Astrocyte of the cerebellum (primary cell): Measurements from ENCODE around the gene FAM193A.

Experiments used
- DNase-seq: peaks from one replicate; pipeline ENCODE4 v3.0.0-alpha.2; 2011; ENCODE audit warnings: low read depth
- H3K4me3 ChIP-seq: 2 replicates; pipeline ENCODE4 v1.5.1; 2011; ENCODE audit warnings: mild to moderate bottlenecking, low read depth, low read length, moderate library complexity
- CTCF ChIP-seq: IDR thresholded peaks from 2 replicates; pipeline ENCODE4 v1.5.1; 2012; ENCODE audit warnings: low read length, low read depth, moderate library complexity, mild to moderate bottlenecking; ENCODE audit errors: missing control alignments
- in situ Hi-C: cut with HindIII; loops from 2 replicates; pipeline ENCODE4 v1.10.0; 2017; ENCODE audit warnings: low sequenced_read_pairs

The FAM193A gene

GRCh38 chr4:2685541-2685940 is 149.1 kb downstream of the FAM193A start:
- in situ Hi-C loops = no loop called here
- H3K4me3 ChIP-seq = no peak overlapping the region

DNA sequence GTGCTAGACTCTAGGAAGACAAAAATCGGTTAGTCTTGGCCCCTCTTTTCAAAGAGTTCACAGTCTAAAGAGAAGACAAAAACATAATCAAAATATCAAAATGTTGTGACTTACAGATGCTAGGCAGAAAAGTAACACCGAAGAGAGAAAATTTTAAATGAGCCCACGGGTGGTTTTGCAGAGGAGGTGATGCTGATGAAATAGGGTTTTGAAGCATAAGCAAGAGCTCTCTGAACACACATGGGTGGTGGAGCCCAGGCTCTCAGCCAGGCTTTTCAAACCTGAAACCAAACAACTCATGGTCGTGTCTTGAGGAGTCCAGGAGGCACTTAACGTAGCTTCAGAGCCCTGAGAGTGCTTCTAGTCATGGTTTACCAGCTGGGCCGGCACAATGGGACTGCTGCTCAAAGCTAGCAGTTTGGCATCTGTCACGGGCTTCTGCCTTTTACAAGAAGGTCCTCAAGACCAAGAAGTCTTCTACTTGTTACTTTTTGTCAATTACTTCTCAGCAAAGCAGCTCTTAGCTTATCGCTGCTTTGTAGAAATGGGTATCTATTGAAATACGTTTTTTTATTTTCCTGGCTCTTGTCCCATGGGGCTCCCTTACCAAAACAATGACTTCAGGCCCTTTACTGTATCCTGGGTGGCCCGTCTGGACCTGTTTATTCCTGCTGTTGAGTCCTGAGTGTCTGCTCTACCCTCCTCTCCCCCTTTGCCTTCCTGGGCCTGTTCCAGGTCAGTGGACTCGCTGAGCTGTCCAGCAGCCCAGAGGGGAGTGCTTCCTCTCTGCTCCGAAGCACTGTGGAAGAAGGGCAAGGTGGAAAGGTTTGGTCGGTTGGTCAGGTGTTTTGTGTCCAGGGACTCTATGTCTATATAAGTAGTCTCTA is 150.2 kb downstream of the FAM193A start:
- no peak for TF ChIP-seq CTCF
- in situ Hi-C loops = no loop called here
- H3K4me3 ChIP-seq = no peak overlapping the region
- no peak for DNase-seq

More at GRCh38 chr4:2685541-2685940, 149.1 kb downstream of the FAM193A start:
- no peak for TF ChIP-seq CTCF
- DNase-seq = no peak

DNA sequence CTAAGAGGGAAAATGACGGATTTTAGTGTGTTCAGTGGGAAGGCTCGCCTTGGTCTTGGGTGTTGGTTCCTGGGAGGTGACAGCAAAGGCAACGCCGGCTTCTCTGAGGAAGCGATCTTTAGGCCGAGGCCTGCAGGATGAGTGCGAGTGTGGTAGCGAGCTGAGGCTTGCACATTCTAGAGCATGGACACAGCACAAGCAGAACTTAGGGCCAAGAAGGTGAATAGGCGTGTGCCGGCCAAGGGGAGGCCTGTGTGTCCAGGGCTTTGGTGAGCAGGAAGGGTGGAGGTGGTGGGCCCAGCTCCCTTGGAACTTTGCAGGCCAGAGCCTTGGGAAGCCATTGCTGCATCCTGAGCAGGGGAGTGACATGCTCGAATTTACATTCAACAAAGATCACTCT is 151.8 kb downstream of the FAM193A start:
- no peak for TF ChIP-seq CTCF

DNA sequence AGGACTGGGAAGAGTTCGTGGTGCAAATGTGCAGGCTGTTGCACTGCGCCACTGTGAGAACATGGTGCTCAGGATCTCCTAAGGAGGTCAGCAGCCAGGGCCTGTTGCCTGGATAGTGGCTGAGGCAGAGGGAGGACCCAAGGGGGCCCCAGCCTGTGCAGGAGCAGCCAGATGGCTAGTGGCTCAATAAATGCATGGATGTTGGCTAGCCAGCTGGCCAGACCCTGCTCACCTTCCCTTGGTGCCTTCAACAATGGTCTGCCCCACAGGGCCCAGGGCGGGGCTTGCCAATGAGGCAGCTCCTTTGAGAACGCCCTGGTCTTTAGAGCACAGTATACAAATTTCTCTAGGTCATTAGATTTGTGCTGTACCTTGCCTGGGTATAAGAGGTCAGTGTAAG is 152.2 kb downstream of the FAM193A start:
- no peak for DNase-seq
- in situ Hi-C loops = no loop called here
- no peak for TF ChIP-seq CTCF
- H3K4me3 ChIP-seq = no peak overlapping the region

More for the DNA sequence above, 151.8 kb downstream of the FAM193A start:
- H3K4me3 ChIP-seq = no peak overlapping the region
- no peak for DNase-seq
- in situ Hi-C loops = no loop called here

DNA sequence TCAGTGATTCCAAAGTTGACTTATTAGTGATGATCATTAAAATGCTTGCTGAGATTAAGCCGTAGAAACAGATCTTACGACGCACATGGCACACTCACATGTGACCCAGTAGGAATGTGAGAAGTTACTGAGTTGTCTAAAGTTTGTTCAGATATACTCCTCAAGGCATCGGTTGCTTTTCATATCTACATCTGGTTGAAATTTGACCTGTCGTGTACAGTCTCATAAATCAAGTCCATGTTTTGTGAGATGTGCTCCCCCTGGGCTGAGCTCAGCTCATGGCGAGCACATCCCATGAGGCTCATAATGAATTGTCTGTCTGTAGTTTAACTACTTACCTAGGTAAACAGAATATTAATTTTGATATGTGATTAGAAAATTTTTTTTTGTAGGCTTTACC is 152.7 kb downstream of the FAM193A start:
- no peak overlapping the region for H3K4me3 ChIP-seq
- in situ Hi-C loops = no loop called here
- no peak for TF ChIP-seq CTCF
- no peak for DNase-seq

- no peak for DNase-seq
- H3K4me3 ChIP-seq = no peak overlapping the region
- in situ Hi-C loops = no loop called here
- no peak for TF ChIP-seq CTCF
Observed at GRCh38 chr4:2689825-2690700, 153.6 kb downstream of the FAM193A start.
